ENCODE measurements around the gene PRC1. TPM values are rescaled to one million over a fixed set of nuclear protein-coding genes. Genes with fewer than 3 reads are reported as not detected.
A peak's percentile ranks its signal among the peaks of the same experiment; 100 is the strongest.

PRC1 gene
- polyA plus RNA-seq, 1 donor = 40.0 TPM

- no CpG with 5 or more reads among the region's 63 CpGs for WGBS (ENCODE audit: insufficient coverage, low lambda C conversion rate)
- peak overlapping the region; percentile 60 for H3K4me3 ChIP-seq (ENCODE audit: low read length)
- H3K4me1 ChIP-seq (ENCODE audit: control insufficient read depth, insufficient read depth, low read length) = peaks cover 15% of the 10 kb centered on the region
- H3K27me3 ChIP-seq (ENCODE audit: control insufficient read depth, insufficient read depth, low read length) = no peaks in the 10 kb centered on the region
- no peaks in the 10 kb centered on the region for H3K9me3 ChIP-seq (ENCODE audit: control insufficient read depth, low read depth, low read length)
- no peak overlapping the region for H3K27ac ChIP-seq (ENCODE audit: low read length)
- peaks cover 35% of the 10 kb centered on the region for H3K36me3 ChIP-seq (ENCODE audit: control insufficient read depth, insufficient read depth, low read length)
- peak in 1 of 2 donors; percentile 66 for DNase-seq
Measured at GRCh38 chr15:90957031-90957790, 37.1 kb downstream of the PRC1 start.

- no peak overlapping the region for H3K27ac ChIP-seq (ENCODE audit: low read length)
- H3K4me1 ChIP-seq (ENCODE audit: control insufficient read depth, insufficient read depth, low read length) = peaks cover 15% of the 10 kb centered on the region
- H3K27me3 ChIP-seq (ENCODE audit: control insufficient read depth, insufficient read depth, low read length) = no peaks in the 10 kb centered on the region
- H3K36me3 ChIP-seq (ENCODE audit: control insufficient read depth, insufficient read depth, low read length) = peaks cover 35% of the 10 kb centered on the region
- peak; percentile 56 to 80 for DNase-seq
- peak overlapping the region; percentile 60 for H3K4me3 ChIP-seq (ENCODE audit: low read length)
- H3K9me3 ChIP-seq (ENCODE audit: control insufficient read depth, low read depth, low read length) = no peaks in the 10 kb centered on the region
- no CpG with 5 or more reads among the region's 56 CpGs for WGBS (ENCODE audit: insufficient coverage, low lambda C conversion rate)
Measured at GRCh38 chr15:90956274-90957030, 37.9 kb downstream of the PRC1 start.

GRCh38 chr15:90955624-90956273 is 38.6 kb downstream of the PRC1 start:
- H3K27me3 ChIP-seq (ENCODE audit: control insufficient read depth, insufficient read depth, low read length) = no peaks in the 10 kb centered on the region
- H3K4me3 ChIP-seq (ENCODE audit: low read length) = peak overlapping the region; percentile 100
- peak in 1 of 2 donors; percentile 39 for DNase-seq

GRCh38 chr15:90954712-90955623 is 39.4 kb downstream of the PRC1 start, which contains the start of gene RCCD1:
Gene RCCD1 (plus strand): TSS chr15:90954884. CDS start chr15:90956735, 1,851 bp downstream.
- Histone ChIP-seq H3K27me3 (ENCODE audit: control insufficient read depth, insufficient read depth, low read length) (no peaks in the 10 kb centered on the region), H3K9me3 (ENCODE audit: control insufficient read depth, low read depth, low read length) (no peaks in the 10 kb centered on the region), H3K4me3 (ENCODE audit: low read length) (peak within 1 kb of the TSS; percentile 100), H3K36me3 (ENCODE audit: control insufficient read depth, insufficient read depth, low read length) (peaks cover 34% of the 10 kb centered on the region), H3K27ac (ENCODE audit: low read length) (peak within 1 kb of the TSS; percentile 96), H3K4me1 (ENCODE audit: control insufficient read depth, insufficient read depth, low read length) (peaks cover 15% of the 10 kb centered on the region)
- DNase-seq = peak; percentile 96 to 97
- WGBS (ENCODE audit: insufficient coverage, low lambda C conversion rate) = no CpG with 5 or more reads among the region's 69 CpGs

More at GRCh38 chr15:90955624-90956273, 38.6 kb downstream of the PRC1 start:
- peaks cover 15% of the 10 kb centered on the region for H3K4me1 ChIP-seq (ENCODE audit: control insufficient read depth, insufficient read depth, low read length)
- no peaks in the 10 kb centered on the region for H3K9me3 ChIP-seq (ENCODE audit: control insufficient read depth, low read depth, low read length)
- whole genome bisulfite sequencing (ENCODE audit: insufficient coverage, low lambda C conversion rate) = 40% methylated on average over 1 of the region's 20 CpGs
- H3K36me3 ChIP-seq (ENCODE audit: control insufficient read depth, insufficient read depth, low read length) = peaks cover 33% of the 10 kb centered on the region
- no peak overlapping the region for H3K27ac ChIP-seq (ENCODE audit: low read length)

GRCh38 chr15:90953947-90954711 is 40.2 kb downstream of the PRC1 start:
- no CpG with 5 or more reads among the region's 16 CpGs for WGBS (ENCODE audit: insufficient coverage, low lambda C conversion rate)
- H3K4me3 ChIP-seq (ENCODE audit: low read length) = peak overlapping the region; percentile 100
- no peak for DNase-seq
- peaks cover 15% of the 10 kb centered on the region for H3K4me1 ChIP-seq (ENCODE audit: control insufficient read depth, insufficient read depth, low read length)
- H3K9me3 ChIP-seq (ENCODE audit: control insufficient read depth, low read depth, low read length) = no peaks in the 10 kb centered on the region
- no peaks in the 10 kb centered on the region for H3K27me3 ChIP-seq (ENCODE audit: control insufficient read depth, insufficient read depth, low read length)
- peak overlapping the region; percentile 96 for H3K27ac ChIP-seq (ENCODE audit: low read length)
- peaks cover 43% of the 10 kb centered on the region for H3K36me3 ChIP-seq (ENCODE audit: control insufficient read depth, insufficient read depth, low read length)

GRCh38 chr15:90952901-90953677 is 41.2 kb downstream of the PRC1 start:
- H3K27me3 ChIP-seq (ENCODE audit: control insufficient read depth, insufficient read depth, low read length) = no peaks in the 10 kb centered on the region
- DNase-seq = no peak
- no CpG with 5 or more reads among the region's 14 CpGs for WGBS (ENCODE audit: insufficient coverage, low lambda C conversion rate)
- no peaks in the 10 kb centered on the region for H3K9me3 ChIP-seq (ENCODE audit: control insufficient read depth, low read depth, low read length)
- peaks cover 15% of the 10 kb centered on the region for H3K4me1 ChIP-seq (ENCODE audit: control insufficient read depth, insufficient read depth, low read length)
- peaks cover 50% of the 10 kb centered on the region for H3K36me3 ChIP-seq (ENCODE audit: control insufficient read depth, insufficient read depth, low read length)
- no peak overlapping the region for H3K27ac ChIP-seq (ENCODE audit: low read length)
- H3K4me3 ChIP-seq (ENCODE audit: low read length) = no peak overlapping the region

GRCh38 chr15:90950676-90951075 is 43.7 kb downstream of the PRC1 start:
- Histone ChIP-seq H3K27ac (ENCODE audit: low read length) (no peak overlapping the region), H3K36me3 (ENCODE audit: control insufficient read depth, insufficient read depth, low read length) (peaks cover 68% of the 10 kb centered on the region), H3K4me3 (ENCODE audit: low read length) (no peak overlapping the region), H3K9me3 (ENCODE audit: control insufficient read depth, low read depth, low read length) (no peaks in the 10 kb centered on the region), H3K27me3 (ENCODE audit: control insufficient read depth, insufficient read depth, low read length) (no peaks in the 10 kb centered on the region), H3K4me1 (ENCODE audit: control insufficient read depth, insufficient read depth, low read length) (peaks cover 8% of the 10 kb centered on the region)
- WGBS (ENCODE audit: insufficient coverage, low lambda C conversion rate) = no CpG with 5 or more reads among the region's 6 CpGs
- no peak for DNase-seq

GRCh38 chr15:90949979-90950675 is 44.2 kb downstream of the PRC1 start:
- no CpG with 5 or more reads among the region's 23 CpGs for WGBS (ENCODE audit: insufficient coverage, low lambda C conversion rate)
- H3K4me3 ChIP-seq (ENCODE audit: low read length) = no peak overlapping the region
- no peak overlapping the region for H3K27ac ChIP-seq (ENCODE audit: low read length)
- no peak for DNase-seq
- H3K9me3 ChIP-seq (ENCODE audit: control insufficient read depth, low read depth, low read length) = no peaks in the 10 kb centered on the region
- H3K4me1 ChIP-seq (ENCODE audit: control insufficient read depth, insufficient read depth, low read length) = peaks cover 2% of the 10 kb centered on the region
- no peaks in the 10 kb centered on the region for H3K27me3 ChIP-seq (ENCODE audit: control insufficient read depth, insufficient read depth, low read length)
- H3K36me3 ChIP-seq (ENCODE audit: control insufficient read depth, insufficient read depth, low read length) = peaks cover 70% of the 10 kb centered on the region

All from large intestine (tissue), 3 donors.